ENCODE data around the gene HEBP2. TPM values are rescaled to one million over a fixed set of nuclear protein-coding genes. Genes with fewer than 3 reads are reported as not detected.

The HEBP2 gene
- total and polyA plus RNA-seq, 2 of the 13 experiments (the other 11 are each of a cell fraction or from before 2014, with no cell fraction given) = 16.0 to 72.8 TPM

DNA sequence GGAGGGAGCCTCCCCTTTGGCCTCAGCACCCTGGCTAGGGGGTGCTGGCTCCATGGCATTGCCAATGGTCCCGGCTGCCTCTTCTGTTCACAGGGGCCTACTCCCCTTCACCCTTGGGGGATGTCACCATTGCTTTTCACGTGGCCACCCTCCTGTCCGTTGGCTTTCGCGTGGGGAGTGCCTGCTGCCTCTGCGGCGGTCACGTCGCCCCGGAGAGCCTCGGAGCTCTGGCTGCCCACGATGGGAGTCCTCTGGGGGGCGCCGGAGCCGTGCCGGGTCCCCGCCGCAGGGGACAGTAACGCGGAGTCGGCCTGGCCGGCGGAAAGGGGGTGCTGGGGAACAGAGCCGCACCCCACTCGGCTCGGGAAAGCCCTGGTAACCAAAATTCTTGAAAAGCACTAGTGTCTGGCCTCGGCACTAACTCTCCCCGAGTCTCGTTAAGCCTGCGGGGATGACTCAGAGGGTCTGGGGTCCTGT lies 661 bp upstream of the HEBP2 start (continued):
- TF ChIP-seq EP300 (IDR thresholded peaks at IDR 0.05; ENCODE audit: low read depth in 2 of 2, low read length in 2 of 2) (no peak), EP300 (CRISPR knock-in tag; IDR thresholded peaks at IDR 0.05; ENCODE audit: borderline replicate concordance) (no peak), ZEB1 (IDR thresholded peaks at IDR 0.05; ENCODE audit: insufficient replicate concordance, low read depth) (no peak), SALL2 (CRISPR knock-in tag; IDR thresholded peaks at IDR 0.05) (no peak), KIAA2018 (CRISPR knock-in tag; IDR thresholded peaks at IDR 0.05; ENCODE audit: borderline replicate concordance) (no peak), NR2F6 (IDR thresholded peaks at IDR 0.05) (no peak), NR2F6 (CRISPR knock-in tag; IDR thresholded peaks at IDR 0.05) (0 out of 2 replicates have a peak, but pooled peaks have one; percentile 5), ZNF335 (CRISPR knock-in tag; IDR thresholded peaks at IDR 0.05) (no peak), JUN (CRISPR knock-in tag; IDR thresholded peaks at IDR 0.05) (no peak), ZNF547 (CRISPR knock-in tag; IDR thresholded peaks at IDR 0.05) (no peak), POGZ (CRISPR knock-in tag; IDR thresholded peaks at IDR 0.05) (no peak; the same call in 1 of the 2 replicates)
- TF ChIP-seq, protein P1, sequence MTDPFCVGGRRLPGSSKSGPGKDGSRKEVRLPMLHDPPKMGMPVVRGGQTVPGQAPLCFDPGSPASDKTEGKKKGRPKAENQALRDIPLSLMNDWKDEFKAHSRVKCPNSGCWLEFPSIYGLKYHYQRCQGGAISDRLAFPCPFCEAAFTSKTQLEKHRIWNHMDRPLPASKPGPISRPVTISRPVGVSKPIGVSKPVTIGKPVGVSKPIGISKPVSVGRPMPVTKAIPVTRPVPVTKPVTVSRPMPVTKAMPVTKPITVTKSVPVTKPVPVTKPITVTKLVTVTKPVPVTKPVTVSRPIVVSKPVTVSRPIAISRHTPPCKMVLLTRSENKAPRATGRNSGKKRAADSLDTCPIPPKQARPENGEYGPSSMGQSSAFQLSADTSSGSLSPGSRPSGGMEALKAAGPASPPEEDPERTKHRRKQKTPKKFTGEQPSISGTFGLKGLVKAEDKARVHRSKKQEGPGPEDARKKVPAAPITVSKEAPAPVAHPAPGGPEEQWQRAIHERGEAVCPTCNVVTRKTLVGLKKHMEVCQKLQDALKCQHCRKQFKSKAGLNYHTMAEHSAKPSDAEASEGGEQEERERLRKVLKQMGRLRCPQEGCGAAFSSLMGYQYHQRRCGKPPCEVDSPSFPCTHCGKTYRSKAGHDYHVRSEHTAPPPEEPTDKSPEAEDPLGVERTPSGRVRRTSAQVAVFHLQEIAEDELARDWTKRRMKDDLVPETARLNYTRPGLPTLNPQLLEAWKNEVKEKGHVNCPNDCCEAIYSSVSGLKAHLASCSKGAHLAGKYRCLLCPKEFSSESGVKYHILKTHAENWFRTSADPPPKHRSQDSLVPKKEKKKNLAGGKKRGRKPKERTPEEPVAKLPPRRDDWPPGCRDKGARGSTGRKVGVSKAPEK (CRISPR knock-in tag; IDR thresholded peaks at IDR 0.05; ENCODE audit: borderline replicate concordance) = peak; percentile 92; the same call in 1 of the 2 replicates
- TF ChIP-seq, protein P2, sequence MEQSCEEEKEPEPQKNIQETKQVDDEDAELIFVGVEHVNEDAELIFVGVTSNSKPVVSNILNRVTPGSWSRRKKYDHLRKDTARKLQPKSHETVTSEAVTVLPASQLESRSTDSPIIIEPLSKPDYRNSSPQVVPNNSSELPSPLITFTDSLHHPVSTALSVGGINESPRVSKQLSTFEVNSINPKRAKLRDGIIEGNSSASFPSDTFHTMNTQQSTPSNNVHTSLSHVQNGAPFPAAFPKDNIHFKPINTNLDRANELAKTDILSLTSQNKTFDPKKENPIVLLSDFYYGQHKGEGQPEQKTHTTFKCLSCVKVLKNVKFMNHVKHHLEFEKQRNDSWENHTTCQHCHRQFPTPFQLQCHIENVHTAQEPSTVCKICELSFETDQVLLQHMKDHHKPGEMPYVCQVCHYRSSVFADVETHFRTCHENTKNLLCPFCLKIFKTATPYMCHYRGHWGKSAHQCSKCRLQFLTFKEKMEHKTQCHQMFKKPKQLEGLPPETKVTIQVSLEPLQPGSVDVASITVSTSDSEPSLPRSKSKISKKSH (CRISPR knock-in tag; IDR thresholded peaks at IDR 0.05; ENCODE audit: borderline replicate concordance) = no peak; the same call in 1 of the 2 replicates
